H1 (cell line): ENCODE data around the gene GSKIP. TPM values are rescaled to one million over a fixed set of nuclear protein-coding genes. Genes with fewer than 3 reads are reported as not detected.

Experiments used
- CTCF ChIA-PET: fragments of 300-600 bp; sonication (Branson Sonifier 250); formaldehyde crosslinking; loops from one replicate; lab custom pipeline; 2021; ENCODE audit not compliant: partially characterized antibody; lab: Charles Lee
- POLR2A ChIA-PET: fragments of 300-600 bp; sonication (Branson Sonifier 250); formaldehyde crosslinking; loops from one replicate; lab custom pipeline; 2021; ENCODE audit warnings: inconsistent platforms; ENCODE audit not compliant: partially characterized antibody; lab: Charles Lee
- DNase-seq, 2 experiments: peaks; one replicate each; pipeline versions ENCODE4 v3.0.0 to v3.0.0-alpha.2; 2010 to 2022; ENCODE audit warnings: low spot score in 2 of 2, low read depth in 1 of 2, mixed read lengths in 1 of 2
- FAIRE-seq: peaks from 2 replicates; lab custom pipeline; 2011; peaks lifted over from hg19 to GRCh38; lab: Jason Lieb, UNC
- H2AFZ ChIP-seq: 2 replicates; pipeline ENCODE4 v1.8.1; 2012; ENCODE audit warnings: low read length, inconsistent platforms
- H2AK5ac ChIP-seq: 2 replicates; pipeline ENCODE4 v1.6.1; 2013; ENCODE audit warnings: low read depth, low read length
- H2BK120ac ChIP-seq: replicated peaks from 2 replicates; pipeline ENCODE3; 2013; ENCODE audit warnings: low read depth, low read length, inconsistent platforms
- H2BK12ac ChIP-seq: 2 replicates; pipeline ENCODE4 v1.6.1; 2013; ENCODE audit warnings: low read depth, low read length
- H2BK15ac ChIP-seq: 2 replicates; pipeline ENCODE4 v1.6.1; 2013; ENCODE audit warnings: low read length
- H2BK20ac ChIP-seq: 2 replicates; pipeline ENCODE4 v1.6.1; 2013; ENCODE audit warnings: low read length
- H2BK5ac ChIP-seq: 2 replicates; pipeline ENCODE4 v1.6.1; 2013; ENCODE audit warnings: low read depth, low read length
- H3K14ac ChIP-seq: 2 replicates; pipeline ENCODE4 v1.6.1; 2013; ENCODE audit warnings: inconsistent platforms; ENCODE audit not compliant: insufficient read length
- H3K18ac ChIP-seq: 2 replicates; pipeline ENCODE4 v1.6.1; 2013; ENCODE audit warnings: low read length; ENCODE audit errors: extremely low read depth
- H3K23ac ChIP-seq: 2 replicates; pipeline ENCODE4 v1.6.1; 2013; ENCODE audit warnings: inconsistent platforms; ENCODE audit not compliant: insufficient read length
- H3K23me2 ChIP-seq: 2 replicates; pipeline ENCODE4 v1.6.1; 2013; ENCODE audit warnings: low read depth, low read length
- H3K27ac ChIP-seq: 2 replicates; pipeline ENCODE4 v1.6.1; 2011; ENCODE audit warnings: low read depth, low read length, inconsistent platforms
- H3K27me3 ChIP-seq, 4 experiments: replicated peaks in 1 of 4; 1 replicate in 1 of 4; 2 replicates in 3 of 4; pipeline versions ENCODE4 v1.6.1 to v1.8.1; 2011 to 2013; ENCODE audit warnings: low read length in 3 of 4, mild to moderate bottlenecking in 3 of 4, inconsistent platforms in 2 of 4, mixed read lengths in 2 of 4, moderate library complexity in 1 of 4; ENCODE audit not compliant: control insufficient read depth in 3 of 4, insufficient read depth in 3 of 4; ENCODE audit errors: extremely low read depth in 1 of 4
- H3K36me3 ChIP-seq, 4 experiments: 2 replicates each; pipeline versions ENCODE4 v1.6.1 to v1.8.1; 2011 to 2013; ENCODE audit warnings: mild to moderate bottlenecking in 4 of 4, low read length in 3 of 4, moderate library complexity in 2 of 4, control low read depth in 1 of 4, inconsistent platforms in 1 of 4; ENCODE audit not compliant: insufficient read depth in 4 of 4, control insufficient read depth in 2 of 4
- H3K4ac ChIP-seq: replicated peaks from 2 replicates; pipeline ENCODE3; 2013; ENCODE audit warnings: low read length, low read depth, mixed read lengths, inconsistent platforms; ENCODE audit not compliant: insufficient read length
- H3K4me1 ChIP-seq, 4 experiments: replicated peaks in 1 of 4; 1 replicate in 1 of 4; 2 replicates in 3 of 4; pipeline versions ENCODE4 v1.6.1 to v1.8.1; 2011 to 2013; ENCODE audit warnings: low read length in 3 of 4, inconsistent platforms in 2 of 4, mixed read lengths in 1 of 4; ENCODE audit not compliant: insufficient read depth in 4 of 4, control insufficient read depth in 3 of 4
- H3K4me2 ChIP-seq, 2 experiments: 2 replicates each; pipeline versions ENCODE4 v1.6.1 to v1.8.1; 2011 to 2013; ENCODE audit warnings: low read depth in 2 of 2, low read length in 2 of 2, control low read depth in 1 of 2, inconsistent platforms in 1 of 2, mild to moderate bottlenecking in 1 of 2; ENCODE audit not compliant: insufficient read depth in 1 of 2
- H3K4me3 ChIP-seq, 4 experiments: fragments of 200-600, 300-600 bp in 1 of 4; sonication (generic), shearing (Covaris generic), sonication (Bioruptor Twin) in 1 of 4; 2 replicates each; pipeline versions ENCODE4 v1.5.1 to v1.8.1; 2011 to 2016; ENCODE audit warnings: low read length in 4 of 4, low read depth in 3 of 4, control low read depth in 2 of 4, inconsistent platforms in 2 of 4, mild to moderate bottlenecking in 2 of 4, mixed read lengths in 1 of 4, moderate library complexity in 1 of 4; ENCODE audit not compliant: insufficient read depth in 2 of 4; ENCODE audit errors: extremely low read depth in 1 of 4
- H3K56ac ChIP-seq: replicated peaks from 2 replicates; pipeline ENCODE3; 2013; ENCODE audit warnings: low read depth, mild to moderate bottlenecking, mixed read lengths, low read length, inconsistent platforms; ENCODE audit not compliant: insufficient read length
- H3K79me1 ChIP-seq: 2 replicates; pipeline ENCODE4 v1.6.1; 2013; ENCODE audit warnings: low read depth, low read length, control low read depth
- H3K79me2 ChIP-seq, 2 experiments: 2 replicates each; pipeline versions ENCODE4 v1.6.1 to v1.8.1; 2012 to 2013; ENCODE audit warnings: low read length in 2 of 2, mild to moderate bottlenecking in 2 of 2, inconsistent platforms in 1 of 2; ENCODE audit not compliant: insufficient read depth in 2 of 2, control insufficient read depth in 1 of 2
- H3K9ac ChIP-seq, 4 experiments: replicated peaks in 1 of 4; 1 replicate in 1 of 4; 2 replicates in 3 of 4; pipeline versions ENCODE4 v1.6.1 to v1.8.1; 2011 to 2013; ENCODE audit warnings: low read depth in 3 of 4, low read length in 3 of 4, control low read depth in 2 of 4, mild to moderate bottlenecking in 2 of 4, moderate library complexity in 2 of 4, inconsistent platforms in 1 of 4; ENCODE audit errors: extremely low read depth in 1 of 4
- H3K9me3 ChIP-seq, 2 experiments: 2 replicates each; pipeline versions ENCODE4 v1.6.1 to v1.8.1; 2012 to 2013; ENCODE audit warnings: mild to moderate bottlenecking in 2 of 2, moderate library complexity in 2 of 2, control low read depth in 1 of 2, inconsistent platforms in 1 of 2, low read depth in 1 of 2, low read length in 1 of 2, mixed read lengths in 1 of 2; ENCODE audit not compliant: insufficient read depth in 2 of 2
- H4K20me1 ChIP-seq, 2 experiments: replicated peaks in 1 of 2; 2 replicates each; pipeline versions ENCODE3 to v1.8.1; 2011 to 2013; ENCODE audit warnings: inconsistent platforms in 2 of 2, low read length in 2 of 2, mild to moderate bottlenecking in 1 of 2; ENCODE audit not compliant: insufficient read depth in 2 of 2, control insufficient read depth in 1 of 2
- H4K5ac ChIP-seq: 2 replicates; pipeline ENCODE4 v1.6.1; 2013; ENCODE audit warnings: low read length, low read depth, mixed read lengths, inconsistent platforms; ENCODE audit not compliant: insufficient read length
- H4K8ac ChIP-seq: 2 replicates; pipeline ENCODE4 v1.8.0; 2013; ENCODE audit warnings: mild to moderate bottlenecking, moderate library complexity, low read length, inconsistent platforms; ENCODE audit not compliant: insufficient read depth; ENCODE audit errors: extremely low read depth
- H4K91ac ChIP-seq: replicated peaks from 2 replicates; pipeline ENCODE3; 2013; ENCODE audit warnings: low read length, mixed read lengths, inconsistent platforms; ENCODE audit not compliant: insufficient read length
- ATF2 ChIP-seq: IDR thresholded peaks from 2 replicates; pipeline ENCODE4 v1.6.1; 2012; ENCODE audit warnings: low read length, inconsistent platforms
- CHD2 ChIP-seq: IDR thresholded peaks from 2 replicates; pipeline ENCODE4 v1.6.1; 2012; ENCODE audit warnings: low read length, improper control_type of control experiment
- CREB1 ChIP-seq: IDR thresholded peaks from 2 replicates; pipeline ENCODE4 v1.6.1; 2012; ENCODE audit warnings: inconsistent platforms
- HDAC6 ChIP-seq: IDR thresholded peaks from one replicate; pipeline ENCODE4 v1.7.1; 2012; ENCODE audit warnings: low read depth, mild to moderate bottlenecking, inconsistent platforms, low read length, moderate library complexity
- KDM5A ChIP-seq: fragments of 200-600 bp; IDR thresholded peaks from 2 replicates; pipeline ENCODE4 v1.7.1; 2012; ENCODE audit warnings: mild to moderate bottlenecking, low read length, inconsistent platforms, mixed read lengths
- POLR2A ChIP-seq, 2 experiments: IDR thresholded peaks; 1 replicate in 1 of 2; 2 replicates in 1 of 2; pipeline ENCODE4 v1.6.1; 2011; ENCODE audit warnings: low read depth in 2 of 2, low read length in 2 of 2, mild to moderate bottlenecking in 2 of 2; ENCODE audit errors: control extremely low read depth in 1 of 2
- RBBP5 ChIP-seq: IDR thresholded peaks from 2 replicates; pipeline ENCODE4 v1.7.1; 2012; ENCODE audit warnings: low read depth, mild to moderate bottlenecking, inconsistent platforms, low read length, moderate library complexity, borderline replicate concordance
- RNF2 ChIP-seq: fragments of 200-900, 300-1000 bp; sonication (generic); IDR thresholded peaks from 2 replicates; pipeline ENCODE4 v1.7.1; 2016; ENCODE audit warnings: borderline replicate concordance, low read depth, mild to moderate bottlenecking, antibody characterized with exemption, low read length; ENCODE audit not compliant: poor library complexity, severe bottlenecking; ENCODE audit errors: missing control alignments
- SIN3A ChIP-seq, 2 experiments: IDR thresholded peaks in 1 of 2; conservative IDR thresholded peaks in 1 of 2; 2 replicates each; pipeline ENCODE4 v1.6.1; 2011 to 2012; ENCODE audit warnings: low read length in 2 of 2, improper control_type of control experiment in 1 of 2, low read depth in 1 of 2, mild to moderate bottlenecking in 1 of 2
- SIRT6 ChIP-seq: IDR thresholded peaks from one replicate; pipeline ENCODE4 v1.7.1; 2012; ENCODE audit warnings: low read length, inconsistent platforms
- USF2 ChIP-seq: IDR thresholded peaks from 2 replicates; pipeline ENCODE4 v1.6.1; 2011; ENCODE audit warnings: low read length, improper control_type of control experiment
- WGBS, 2 experiments: shearing (Covaris generic) in 1 of 2; methylation state at CpG; one replicate each; pipeline versions ENCODE4 v1.1.6 to v1.1.7; 2013 to 2015; ENCODE audit warnings: low lambda C conversion rate in 2 of 2, mixed read lengths in 2 of 2, inconsistent platforms in 1 of 2, low coverage in 1 of 2, missing lambda C conversion rate in 1 of 2; ENCODE audit not compliant: insufficient replicate concordance in 2 of 2, insufficient coverage in 1 of 2, insufficient read length in 1 of 2; ENCODE audit errors: extremely low coverage in 1 of 2, missing lambda C conversion rate in 1 of 2; 5-methylcytosine and 5-hydroxymethylcytosine counted together
- polyA plus RNA-seq, 7 experiments: library from polyadenylated mRNA; depleted of rRNA in 3 of 7; stranded (reverse) in 5 of 7; unstranded in 2 of 7; fragments of >200 nt in 5 of 7; fragments of 200-250 nt in 2 of 7; gene quantifications; 1 replicate in 5 of 7; 2 replicates in 1 of 7; 4 replicates in 1 of 7; pipeline versions ENCODE4 v1.2.1 to v1.2.3, GENCODE V29; 2011 to 2013; ENCODE audit warnings: missing spikeins in 2 of 7, mixed read lengths in 2 of 7
- total RNA-seq: library from RNA; stranded (reverse); fragmentation: NEBNext Ultra II Directional; extraction: Animal tissue kit (Norgen Biotek cat#: 25700); gene quantifications from 2 replicates; pipeline ENCODE4 v1.2.1, GENCODE V29; 2021

The GSKIP gene
- total and polyA plus RNA-seq, 2 of the 8 experiments (the other 6 are each of a cell fraction or from before 2014, with no cell fraction given) = 20.3 to 37.1 TPM

GRCh38 chr14:96407935-96408570 is 44.7 kb downstream of the GSKIP start:
- Histone ChIP-seq H3K18ac (no peak overlapping the region), H2BK120ac (no peak overlapping the region), H2BK5ac (no peak overlapping the region), H3K36me3 (no peaks in the 10 kb centered on the region), H4K8ac (no peak overlapping the region), H3K23me2 (no peaks in the 10 kb centered on the region), H3K79me2 (no peaks in the 10 kb centered on the region), H2BK15ac (no peak overlapping the region), H2BK12ac (no peak overlapping the region), H3K4ac (no peak overlapping the region), H3K4me2 (no peak overlapping the region), H3K4me3 (no peak overlapping the region), H3K56ac (no peak overlapping the region), H2AFZ (no peak overlapping the region), H3K27me3 (no peaks in the 10 kb centered on the region), H2BK20ac (no peak overlapping the region), H4K20me1 (no peaks in the 10 kb centered on the region), H3K14ac (no peak overlapping the region), H4K91ac (no peak overlapping the region), H3K9me3 (no peaks in the 10 kb centered on the region), H3K23ac (no peak overlapping the region), H2AK5ac (no peak overlapping the region), H3K9ac (no peak overlapping the region), H3K27ac (no peak overlapping the region), H3K79me1 (no peaks in the 10 kb centered on the region), H4K5ac (no peak overlapping the region), H3K4me1 (no peaks in the 10 kb centered on the region)
- WGBS, 2 experiments = 96% methylated on average over 3 of the region's 3 CpGs; no CpG with 5 or more reads in 1 of the 2 experiments
- FAIRE-seq (no peak), DNase-seq (no peak)
- ChIA-PET POLR2A (no interaction called here), CTCF (interaction anchor here (0.5 to 1.2 kb wide), 3 partner anchors 9 to 178 kb away, joined by 3 read pairs; no protein-coding TSS in a partner anchor)
- no peak for TF ChIP-seq CHD2
- TF ChIP-seq RBBP5 = no peak
- TF ChIP-seq ATF2 = no peak
- no peak for TF ChIP-seq SIRT6
- TF ChIP-seq CREB1 = no peak
- TF ChIP-seq USF2 = no peak
- no peak for TF ChIP-seq POLR2A (IDR thresholded peaks at IDR 0.05; ENCODE audit: control extremely low read depth in 1 of 2, low read depth in 2 of 2, low read length in 2 of 2)
- TF ChIP-seq KDM5A = no peak
- TF ChIP-seq HDAC6 = no peak
- no peak for TF ChIP-seq RNF2
- no peak for TF ChIP-seq SIN3A (conservative IDR thresholded peaks at IDR 0.05 in 1 of 2, IDR thresholded peaks at IDR 0.05 in 1 of 2; ENCODE audit: low read depth in 1 of 2, low read length in 2 of 2)
